H9 (cell line): ENCODE data around the gene IQCM. TPM values are rescaled to one million over a fixed set of nuclear protein-coding genes. Genes with fewer than 3 reads are reported as not detected.

Experiments used
- DNase-seq: peaks from one replicate; pipeline ENCODE4 v3.0.0-alpha.2; 2017
- H2AFZ ChIP-seq: one replicate; pipeline ENCODE4 v1.6.1; 2013; ENCODE audit warnings: mild to moderate bottlenecking, low read length, control low read depth, moderate library complexity
- H2AK5ac ChIP-seq: 2 replicates; pipeline ENCODE4 v1.6.1; 2013; ENCODE audit warnings: low read length, control low read depth, mixed read lengths; ENCODE audit not compliant: insufficient read length
- H2BK120ac ChIP-seq: one replicate; pipeline ENCODE4 v1.6.1; 2013; ENCODE audit warnings: low read depth, mild to moderate bottlenecking, low read length, control low read depth, inconsistent platforms; ENCODE audit not compliant: poor library complexity, severe bottlenecking
- H2BK12ac ChIP-seq: 2 replicates; pipeline ENCODE4 v1.6.1; 2013; ENCODE audit warnings: low read length, control low read depth, mixed read lengths, low read depth; ENCODE audit not compliant: insufficient read length
- H2BK15ac ChIP-seq: 2 replicates; pipeline ENCODE4 v1.6.1; 2013; ENCODE audit warnings: low read depth, low read length, control low read depth
- H2BK20ac ChIP-seq: one replicate; pipeline ENCODE4 v1.6.1; 2013; ENCODE audit warnings: low read depth, mild to moderate bottlenecking, low read length, control low read depth, inconsistent platforms; ENCODE audit not compliant: poor library complexity, severe bottlenecking
- H2BK5ac ChIP-seq: 2 replicates; pipeline ENCODE4 v1.6.1; 2013; ENCODE audit warnings: low read length, control low read depth, mixed read lengths; ENCODE audit not compliant: insufficient read length
- H3K14ac ChIP-seq: 2 replicates; pipeline ENCODE4 v1.6.1; 2013; ENCODE audit warnings: low read length, control low read depth; ENCODE audit not compliant: insufficient read depth
- H3K18ac ChIP-seq: 2 replicates; pipeline ENCODE4 v1.6.1; 2013; ENCODE audit warnings: low read depth, mild to moderate bottlenecking, mixed read lengths, low read length, control low read depth; ENCODE audit not compliant: insufficient read length
- H3K23ac ChIP-seq: 2 replicates; pipeline ENCODE4 v1.6.1; 2013; ENCODE audit warnings: low read length, control low read depth, mixed read lengths, low read depth; ENCODE audit not compliant: insufficient read length
- H3K23me2 ChIP-seq: 2 replicates; pipeline ENCODE4 v1.6.1; 2013; ENCODE audit warnings: low read depth, mild to moderate bottlenecking, mixed read lengths, low read length, control low read depth; ENCODE audit not compliant: insufficient read length, poor library complexity, severe bottlenecking
- H3K27ac ChIP-seq: 2 replicates; pipeline ENCODE4 v1.5.1; 2013; ENCODE audit warnings: low read length, control low read depth, mixed read lengths, low read depth; ENCODE audit not compliant: insufficient read length
- H3K27me3 ChIP-seq: 2 replicates; pipeline ENCODE4 v1.6.1; 2013; ENCODE audit warnings: low read length, control low read depth, inconsistent platforms; ENCODE audit not compliant: insufficient read depth
- H3K4ac ChIP-seq: 2 replicates; pipeline ENCODE4 v1.6.1; 2013; ENCODE audit warnings: low read depth, mild to moderate bottlenecking, control low read depth, inconsistent platforms, low read length, moderate library complexity
- H3K4me1 ChIP-seq: 2 replicates; pipeline ENCODE4 v1.6.1; 2013; ENCODE audit warnings: low read length, control low read depth, inconsistent platforms; ENCODE audit not compliant: insufficient read depth
- H3K4me2 ChIP-seq: 2 replicates; pipeline ENCODE4 v1.6.1; 2013; ENCODE audit warnings: low read length, control low read depth, mixed read lengths; ENCODE audit not compliant: insufficient read length, insufficient read depth
- H3K56ac ChIP-seq: 2 replicates; pipeline ENCODE4 v1.6.1; 2013; ENCODE audit warnings: low read depth, mild to moderate bottlenecking, mixed read lengths, low read length, control low read depth; ENCODE audit not compliant: insufficient read length
- H3K79me1 ChIP-seq: 2 replicates; pipeline ENCODE4 v1.6.1; 2013; ENCODE audit warnings: low read depth, mild to moderate bottlenecking, moderate library complexity, low read length, control low read depth, inconsistent platforms; ENCODE audit not compliant: insufficient read depth, poor library complexity, severe bottlenecking
- H3K79me2 ChIP-seq: 2 replicates; pipeline ENCODE4 v1.6.1; 2013; ENCODE audit warnings: low read length, control low read depth, inconsistent platforms; ENCODE audit not compliant: insufficient read depth
- H3K9ac ChIP-seq: 2 replicates; pipeline ENCODE4 v1.6.1; 2013; ENCODE audit warnings: low read length, control low read depth, mixed read lengths; ENCODE audit not compliant: insufficient read length; ENCODE audit errors: extremely low read depth
- H3K9me3 ChIP-seq: one replicate; pipeline ENCODE4 v1.6.1; 2013; ENCODE audit warnings: low read depth, low read length, inconsistent platforms; ENCODE audit not compliant: control insufficient read depth
- H3T11ph ChIP-seq: one replicate; pipeline ENCODE4 v1.6.1; 2013; ENCODE audit warnings: mild to moderate bottlenecking, low read length, control low read depth, inconsistent platforms
- H4K20me1 ChIP-seq: one replicate; pipeline ENCODE4 v1.6.1; 2013; ENCODE audit not compliant: control insufficient read depth, insufficient read length, insufficient read depth
- H4K5ac ChIP-seq: 2 replicates; pipeline ENCODE4 v1.6.1; 2013; ENCODE audit warnings: low read depth, mild to moderate bottlenecking, mixed read lengths, low read length, control low read depth; ENCODE audit not compliant: insufficient read length
- H4K8ac ChIP-seq: replicated peaks from 2 replicates; pipeline ENCODE4 v1.6.1; 2013; ENCODE audit warnings: low read length, control low read depth, mixed read lengths, low read depth; ENCODE audit not compliant: insufficient read length
- H4K91ac ChIP-seq: 2 replicates; pipeline ENCODE4 v1.6.1; 2013; ENCODE audit warnings: low read depth, mild to moderate bottlenecking, moderate library complexity, mixed read lengths, low read length, control low read depth; ENCODE audit not compliant: insufficient read length
- H3K27ac Mint-ChIP-seq, 3 experiments: 2 replicates in 2 of 3; 3 replicates in 1 of 3; pipeline ENCODE4 v1.8.0; 2020 to 2021; ENCODE audit warnings: mixed read lengths in 3 of 3, mild to moderate bottlenecking in 1 of 3, moderate library complexity in 1 of 3
- H3K27me3 Mint-ChIP-seq: 2 replicates; pipeline ENCODE4 v1.8.0; 2021; ENCODE audit warnings: low read depth, mild to moderate bottlenecking, moderate library complexity, mixed read lengths
- H3K36me3 Mint-ChIP-seq, 3 experiments: 2 replicates in 2 of 3; 3 replicates in 1 of 3; pipeline ENCODE4 v1.8.0; 2020 to 2021; ENCODE audit warnings: low read depth in 3 of 3, mixed read lengths in 3 of 3; ENCODE audit not compliant: insufficient read depth in 1 of 3
- H3K4me1 Mint-ChIP-seq, 2 experiments: 2 replicates each; pipeline ENCODE4 v1.8.0; 2020; ENCODE audit warnings: mixed read lengths in 2 of 2
- H3K4me3 Mint-ChIP-seq, 2 experiments: 2 replicates in 1 of 2; 3 replicates in 1 of 2; pipeline ENCODE4 v1.8.0; 2020 to 2021; ENCODE audit warnings: mild to moderate bottlenecking in 2 of 2, mixed read lengths in 2 of 2, moderate library complexity in 1 of 2
- H3K9me3 Mint-ChIP-seq, 2 experiments: 2 replicates in 1 of 2; 3 replicates in 1 of 2; pipeline ENCODE4 v1.8.0; 2020; ENCODE audit warnings: mild to moderate bottlenecking in 2 of 2, mixed read lengths in 2 of 2, moderate library complexity in 1 of 2
- CTCF ChIP-seq: fragments of 200-600 bp; sonication (generic); conservative IDR thresholded peaks from 3 replicates; pipeline ENCODE4 v1.8.0; 2021; ENCODE audit warnings: antibody characterized with exemption, mild to moderate bottlenecking
- WGBS: extraction: QIAGEN DNeasy Blood & Tissue Kit; methylation state at CpG from one replicate; pipeline ENCODE4 v1.1.7; 2013; ENCODE audit warnings: missing lambda C conversion rate, low lambda C conversion rate, mixed read lengths; ENCODE audit not compliant: insufficient read length; ENCODE audit errors: extremely low coverage; 5-methylcytosine and 5-hydroxymethylcytosine counted together
- total RNA-seq: library from RNA; stranded (reverse); gene quantifications from 2 replicates; pipeline ENCODE4 v1.2.1, GENCODE V29; 2021

IQCM gene
- total RNA-seq, 1 experiment from 2014 or later = 0.15 TPM

DNA sequence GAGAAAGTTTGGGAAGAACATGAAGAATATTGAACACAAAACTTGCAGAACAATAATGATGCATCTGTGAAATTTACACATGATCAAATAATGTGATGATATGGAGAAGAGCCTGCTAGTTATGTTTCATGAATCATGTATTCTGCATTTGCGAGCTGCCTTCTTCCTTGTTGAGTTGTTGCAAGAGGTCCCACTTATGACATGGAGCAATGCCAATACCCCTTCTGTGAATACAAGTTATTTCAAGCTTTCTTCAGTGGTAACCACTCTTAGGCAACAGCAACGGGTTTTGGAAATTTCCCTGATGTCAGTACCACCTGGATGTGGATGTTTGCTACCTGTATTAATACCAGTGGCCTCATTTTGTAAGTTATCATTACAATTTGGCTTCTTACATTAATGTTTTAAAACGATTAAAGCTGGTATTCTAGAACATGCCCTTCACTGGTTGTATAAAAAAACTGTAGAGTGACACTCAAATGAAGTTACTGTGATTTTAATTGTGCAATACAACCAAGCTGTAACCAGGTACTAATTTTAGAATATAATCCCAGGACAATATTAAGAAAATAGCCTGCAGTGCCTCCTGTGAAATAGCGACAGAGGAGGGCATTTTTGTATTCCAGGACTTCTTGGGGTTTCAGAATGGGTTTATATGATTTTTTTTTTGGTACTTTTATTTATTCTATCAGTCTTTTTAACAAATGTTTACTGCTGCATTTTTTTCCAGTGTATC lies 25.3 kb downstream of the IQCM start:
- Histone ChIP-seq H3K18ac (no peak overlapping the region), H3K23ac (no peak overlapping the region), H3K14ac (no peak overlapping the region), H2BK120ac (no peak overlapping the region), H3K56ac (no peak overlapping the region), H3K9me3 (no peaks in the 10 kb centered on the region), H4K20me1 (no peaks in the 10 kb centered on the region), H2AK5ac (no peak overlapping the region), H2AFZ (no peak overlapping the region), H3K79me2 (no peaks in the 10 kb centered on the region), H2BK5ac (no peak overlapping the region), H4K91ac (no peak overlapping the region), H2BK15ac (no peak overlapping the region), H4K8ac (no peak overlapping the region), H3K4me2 (no peak overlapping the region), H2BK12ac (no peak overlapping the region), H3K79me1 (no peaks in the 10 kb centered on the region), H3K4ac (no peak overlapping the region), H3K9ac (no peak overlapping the region), H3T11ph (no peak overlapping the region), H3K27ac (no peak overlapping the region), H2BK20ac (no peak overlapping the region), H3K27me3 (no peaks in the 10 kb centered on the region), H4K5ac (no peak overlapping the region), H3K4me1 (no peaks in the 10 kb centered on the region), H3K23me2 (no peaks in the 10 kb centered on the region)
- H3K36me3 Mint-ChIP-seq = no peaks in the 10 kb centered on the region
- no peak for TF ChIP-seq CTCF
- H3K4me3 Mint-ChIP-seq = no peak overlapping the region
- no peak for DNase-seq
- no peaks in the 10 kb centered on the region for H3K27me3 Mint-ChIP-seq
- 0 out of 5 replicates have a peak, but pooled peaks cover 0 to 2% of the 10 kb centered on the region in 2 experiments for H3K9me3 Mint-ChIP-seq
- H3K27ac Mint-ChIP-seq = no peak overlapping the region
- H3K4me1 Mint-ChIP-seq = peaks cover 6 to 10% of the 10 kb centered on the region in 2 experiments
- WGBS = no CpG with 5 or more reads among the region's 4 CpGs
